ENCODE data around the gene CSMD2. TPM values are rescaled to one million over a fixed set of nuclear protein-coding genes. Genes with fewer than 3 reads are reported as not detected.

CSMD2 gene
- total RNA-seq, 1 donor from 2014 or later: 0.55 TPM

DNA sequence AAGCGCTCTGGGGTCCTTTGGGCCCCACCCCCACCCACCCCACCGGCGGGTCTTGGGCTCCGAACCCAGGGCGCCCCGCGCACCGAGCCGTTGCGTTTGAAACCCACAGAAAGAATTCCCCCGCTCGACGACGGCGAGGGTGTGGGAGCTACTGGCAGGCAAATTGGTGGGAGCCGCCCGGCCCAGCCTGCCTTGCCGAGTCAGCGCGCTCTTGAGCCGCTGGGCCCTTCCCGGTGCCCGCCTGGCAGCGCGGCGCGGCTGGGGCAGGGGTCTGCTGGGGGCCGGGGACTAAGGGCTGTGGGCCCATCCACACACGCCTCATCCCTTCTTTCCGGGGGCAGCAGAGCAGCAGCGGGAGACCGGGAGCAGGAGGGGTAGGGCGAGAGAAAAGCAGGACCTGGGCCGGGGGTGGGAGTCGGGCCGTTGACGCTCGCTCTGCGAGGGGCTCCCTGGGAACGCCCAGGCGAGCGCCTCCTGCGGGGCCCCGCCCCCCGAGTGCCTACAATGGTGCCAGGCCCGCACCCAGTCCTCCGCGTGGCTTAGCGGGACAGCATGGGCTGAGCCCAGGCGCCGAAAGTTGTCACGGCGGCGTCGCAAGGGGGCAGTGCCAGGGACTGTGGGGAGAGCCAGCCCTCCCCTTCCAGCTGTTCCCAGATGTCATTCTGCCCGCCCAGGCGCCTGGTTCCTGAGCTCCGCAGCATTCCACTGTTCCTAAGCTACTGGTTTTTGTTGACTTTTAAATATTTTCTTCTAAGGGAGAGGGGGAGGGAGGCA, 12.0 kb upstream of the CSMD2 start, which contains the start of gene C1orf94:
Gene C1orf94, plus strand, starts transcription at position 78 of the 774 bp plus-strand sequence. CDS start 883 bp downstream, outside the sequence.
- H3K36me3 Mint-ChIP-seq (ENCODE audit: low read depth): no peaks in the 10 kb centered on the region
- no peak for DNase-seq (ENCODE audit: low spot score)
- H3K4me1 Mint-ChIP-seq (ENCODE audit: low read depth): no peaks in the 10 kb centered on the region
- H3K9me3 Mint-ChIP-seq (ENCODE audit: low read depth): no peaks in the 10 kb centered on the region
- H3K27me3 Mint-ChIP-seq (ENCODE audit: low read depth): peaks cover 15% of the 10 kb centered on the region
- TF ChIP-seq, protein P1, sequence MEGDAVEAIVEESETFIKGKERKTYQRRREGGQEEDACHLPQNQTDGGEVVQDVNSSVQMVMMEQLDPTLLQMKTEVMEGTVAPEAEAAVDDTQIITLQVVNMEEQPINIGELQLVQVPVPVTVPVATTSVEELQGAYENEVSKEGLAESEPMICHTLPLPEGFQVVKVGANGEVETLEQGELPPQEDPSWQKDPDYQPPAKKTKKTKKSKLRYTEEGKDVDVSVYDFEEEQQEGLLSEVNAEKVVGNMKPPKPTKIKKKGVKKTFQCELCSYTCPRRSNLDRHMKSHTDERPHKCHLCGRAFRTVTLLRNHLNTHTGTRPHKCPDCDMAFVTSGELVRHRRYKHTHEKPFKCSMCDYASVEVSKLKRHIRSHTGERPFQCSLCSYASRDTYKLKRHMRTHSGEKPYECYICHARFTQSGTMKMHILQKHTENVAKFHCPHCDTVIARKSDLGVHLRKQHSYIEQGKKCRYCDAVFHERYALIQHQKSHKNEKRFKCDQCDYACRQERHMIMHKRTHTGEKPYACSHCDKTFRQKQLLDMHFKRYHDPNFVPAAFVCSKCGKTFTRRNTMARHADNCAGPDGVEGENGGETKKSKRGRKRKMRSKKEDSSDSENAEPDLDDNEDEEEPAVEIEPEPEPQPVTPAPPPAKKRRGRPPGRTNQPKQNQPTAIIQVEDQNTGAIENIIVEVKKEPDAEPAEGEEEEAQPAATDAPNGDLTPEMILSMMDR (IDR thresholded peaks at IDR 0.05): no peak
- no peak within 1 kb of the TSS for H3K27ac Mint-ChIP-seq (ENCODE audit: unreplicated experiment)
- no peak within 1 kb of the TSS for H3K4me3 Mint-ChIP-seq (ENCODE audit: unreplicated experiment)

DNA sequence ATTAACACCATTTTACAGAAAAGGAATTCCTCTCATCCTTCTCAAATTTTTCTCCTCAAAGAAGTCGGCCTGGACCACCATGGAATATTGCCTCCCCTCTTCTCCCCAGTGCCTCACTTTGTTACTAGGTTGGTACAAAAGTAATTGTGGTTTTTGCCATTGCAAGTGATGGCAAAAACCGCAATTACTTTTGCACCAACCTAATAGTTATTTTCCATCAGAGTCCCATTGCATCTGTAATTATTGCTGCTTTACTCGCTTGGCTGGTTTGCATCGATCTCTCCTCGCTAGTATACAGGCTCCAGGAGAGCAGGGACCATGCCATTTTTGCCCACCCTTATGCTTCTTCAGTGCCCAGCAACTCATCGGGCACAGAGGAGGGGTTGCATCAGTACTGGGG, 10.7 kb upstream of the CSMD2 start:
- peaks cover 21% of the 10 kb centered on the region for H3K27me3 Mint-ChIP-seq (ENCODE audit: low read depth)
- no peaks in the 10 kb centered on the region for H3K36me3 Mint-ChIP-seq (ENCODE audit: low read depth)
- TF ChIP-seq, protein P1 (IDR thresholded peaks at IDR 0.05): no peak
- no peaks in the 10 kb centered on the region for H3K4me1 Mint-ChIP-seq (ENCODE audit: low read depth)
- H3K9me3 Mint-ChIP-seq (ENCODE audit: low read depth): no peaks in the 10 kb centered on the region
- DNase-seq (ENCODE audit: low spot score): no peak
- no peak overlapping the region for H3K4me3 Mint-ChIP-seq (ENCODE audit: unreplicated experiment)
- no peak overlapping the region for H3K27ac Mint-ChIP-seq (ENCODE audit: unreplicated experiment)

DNA sequence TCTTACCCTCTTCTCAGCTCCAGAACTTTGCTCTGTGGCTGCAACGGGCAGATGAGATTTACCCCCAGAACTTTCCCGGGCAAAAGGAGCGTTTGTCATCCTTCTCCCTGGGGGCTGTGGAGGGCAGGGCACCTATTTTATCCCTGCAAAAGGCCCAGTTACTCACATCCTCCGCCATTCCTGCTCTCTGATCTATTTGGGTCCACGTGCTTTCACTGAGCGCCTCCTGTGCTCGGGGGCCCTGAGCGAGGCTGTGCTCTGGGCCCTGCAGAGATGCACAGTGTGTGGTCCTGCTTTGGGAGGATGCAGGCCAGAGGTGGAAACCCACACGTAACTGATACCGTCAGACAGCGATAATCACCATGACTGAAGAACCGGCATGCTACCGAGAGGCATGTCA, 2.4 kb upstream of the CSMD2 start:
- H3K36me3 Mint-ChIP-seq (ENCODE audit: low read depth): peaks cover 1% of the 10 kb centered on the region
- no peaks in the 10 kb centered on the region for H3K9me3 Mint-ChIP-seq (ENCODE audit: low read depth)
- peaks cover 70% of the 10 kb centered on the region for H3K27me3 Mint-ChIP-seq (ENCODE audit: low read depth)
- TF ChIP-seq, protein P1 (IDR thresholded peaks at IDR 0.05): no peak
- H3K4me1 Mint-ChIP-seq (ENCODE audit: low read depth): peaks cover 16% of the 10 kb centered on the region
- no peak overlapping the region for H3K27ac Mint-ChIP-seq (ENCODE audit: unreplicated experiment)
- DNase-seq (ENCODE audit: low spot score): no peak
- H3K4me3 Mint-ChIP-seq (ENCODE audit: unreplicated experiment): no peak overlapping the region

DNA sequence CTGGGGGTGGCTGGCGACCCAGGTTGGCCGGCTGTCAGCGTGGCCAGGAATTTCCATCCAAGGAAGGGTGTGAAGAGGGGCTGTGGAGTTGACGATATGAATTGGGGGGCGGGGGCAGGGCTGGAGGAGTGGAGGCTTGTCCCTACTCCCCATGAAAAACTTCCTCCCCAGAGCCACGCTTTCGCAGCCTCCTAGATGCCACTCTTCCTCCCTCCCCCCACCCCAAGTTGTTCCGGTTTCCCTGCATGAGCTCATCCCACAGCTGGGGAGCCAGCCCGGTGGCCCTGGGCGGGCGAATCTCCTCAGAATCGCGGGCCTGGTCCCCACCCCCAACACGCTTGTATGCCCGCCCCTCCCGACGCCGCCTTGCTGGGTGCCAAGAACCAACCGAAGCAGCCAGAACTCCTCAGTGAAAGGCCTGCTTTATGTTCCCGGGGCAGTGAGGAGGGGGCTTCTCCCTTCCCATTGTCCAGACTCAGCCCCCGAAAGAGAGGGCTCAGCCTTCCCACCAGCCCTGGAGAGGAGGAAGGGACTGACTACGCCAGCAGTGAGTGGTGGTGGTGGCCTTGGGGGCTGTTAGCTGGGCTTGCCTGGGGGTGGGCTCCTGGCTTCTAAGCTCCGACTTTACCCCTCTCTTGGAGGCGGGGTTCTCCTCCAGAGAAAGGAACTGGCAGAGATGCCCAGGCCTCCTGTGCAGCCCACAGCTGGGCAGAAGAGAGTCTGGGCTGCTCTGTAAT, 1.8 kb upstream of the CSMD2 start:
- Mint-ChIP-seq H3K27ac (ENCODE audit: unreplicated experiment) (no peak overlapping the region), H3K36me3 (ENCODE audit: low read depth) (peaks cover 1% of the 10 kb centered on the region), H3K27me3 (ENCODE audit: low read depth) (peaks cover 70% of the 10 kb centered on the region), H3K9me3 (ENCODE audit: low read depth) (no peaks in the 10 kb centered on the region), H3K4me1 (ENCODE audit: low read depth) (peaks cover 16% of the 10 kb centered on the region), H3K4me3 (ENCODE audit: unreplicated experiment) (no peak overlapping the region)
- TF ChIP-seq, protein P1 (IDR thresholded peaks at IDR 0.05): no peak
- DNase-seq (ENCODE audit: low spot score): no peak

DNA sequence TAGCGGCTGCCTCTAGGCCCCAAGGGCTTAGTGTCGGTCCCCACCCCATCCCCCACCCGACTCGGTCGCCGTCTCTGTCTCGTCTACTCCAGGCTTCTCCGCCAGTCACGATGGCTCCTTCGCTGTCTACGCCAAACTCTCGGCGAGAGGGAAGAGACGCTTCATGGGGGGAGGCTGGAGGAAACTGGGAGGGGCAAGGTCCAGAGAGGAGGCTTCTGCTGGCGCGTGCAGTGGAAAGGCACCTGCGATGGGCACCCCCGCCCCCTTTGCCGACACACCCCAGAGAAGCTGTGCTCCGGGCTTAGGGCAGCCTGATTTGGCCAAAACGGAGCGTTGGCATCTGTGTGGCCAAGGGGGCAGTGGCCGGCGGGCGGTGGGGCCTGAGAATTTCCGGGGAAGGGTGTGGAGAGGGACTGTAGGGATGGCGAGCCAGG, 1.2 kb upstream of the CSMD2 start:
- H3K9me3 Mint-ChIP-seq (ENCODE audit: low read depth): no peaks in the 10 kb centered on the region
- H3K36me3 Mint-ChIP-seq (ENCODE audit: low read depth): peaks cover 1% of the 10 kb centered on the region
- peaks cover 74% of the 10 kb centered on the region for H3K27me3 Mint-ChIP-seq (ENCODE audit: low read depth)
- TF ChIP-seq, protein P1 (IDR thresholded peaks at IDR 0.05): no peak
- no peak overlapping the region for H3K4me3 Mint-ChIP-seq (ENCODE audit: unreplicated experiment)
- no peak for DNase-seq (ENCODE audit: low spot score)
- H3K27ac Mint-ChIP-seq (ENCODE audit: unreplicated experiment): no peak overlapping the region
- peaks cover 16% of the 10 kb centered on the region for H3K4me1 Mint-ChIP-seq (ENCODE audit: low read depth)
